ENCODE results near the gene MMP2.

The MMP2 gene

GRCh38 chr16:55438281-55438680 is 40.7 kb upstream of the MMP2 start:
- no peak for DNase-seq (ENCODE audit: low read depth)
- no peak for TF ChIP-seq CTCF (conservative IDR thresholded peaks at IDR 0.05; ENCODE audit: low read length)
- H3K4me3 ChIP-seq (ENCODE audit: low read length): no peak overlapping the region

- DNase-seq (ENCODE audit: low read depth): peak; percentile 95
- peak; percentile 9; the same call in 1 of the 2 replicates for TF ChIP-seq CTCF (conservative IDR thresholded peaks at IDR 0.05; ENCODE audit: low read length)
- no peak overlapping the region for H3K4me3 ChIP-seq (ENCODE audit: low read length)
These were observed 39.8 kb upstream of the MMP2 start for GRCh38 chr16:55439101-55439690.

GRCh38 chr16:55443434-55444346 is 35.3 kb upstream of the MMP2 start:
- no peak for TF ChIP-seq CTCF (conservative IDR thresholded peaks at IDR 0.05; ENCODE audit: low read length)
- no peak for DNase-seq (ENCODE audit: low read depth)

GRCh38 chr16:55444754-55445485 is 34.1 kb upstream of the MMP2 start:
- DNase-seq (ENCODE audit: low read depth): no peak
- TF ChIP-seq CTCF (conservative IDR thresholded peaks at IDR 0.05; ENCODE audit: low read length): no peak
- no peak overlapping the region for H3K4me3 ChIP-seq (ENCODE audit: low read length)

More at GRCh38 chr16:55443434-55444346, 35.3 kb upstream of the MMP2 start:
- no peak overlapping the region for H3K4me3 ChIP-seq (ENCODE audit: low read length)

- DNase-seq (ENCODE audit: low read depth): no peak
- no peak for TF ChIP-seq CTCF (conservative IDR thresholded peaks at IDR 0.05; ENCODE audit: low read length)
- no peak overlapping the region for H3K4me3 ChIP-seq (ENCODE audit: low read length)
These were observed 31.8 kb upstream of the MMP2 start for GRCh38 chr16:55447231-55447630.

GRCh38 chr16:55452996-55453395 is 26.0 kb upstream of the MMP2 start:
- no peak for TF ChIP-seq CTCF (conservative IDR thresholded peaks at IDR 0.05; ENCODE audit: low read length)
- H3K4me3 ChIP-seq (ENCODE audit: low read length): no peak overlapping the region
- DNase-seq (ENCODE audit: low read depth): no peak
